Fibroblast of gingiva (primary cell): Measurements from ENCODE around the gene MYO3B.
A peak's percentile ranks its signal among the peaks of the same experiment; 100 is the strongest.

ENCODE experiments used
- DNase-seq: peaks from one replicate; pipeline ENCODE4 v3.0.0-alpha.2; 2011; ENCODE audit warnings: low read depth

The MYO3B gene

GRCh38 chr2:170161516-170162270, 16.3 kb upstream of the MYO3B start:
- DNase-seq: peak; percentile 22

GRCh38 chr2:170162271-170162632, 15.7 kb upstream of the MYO3B start:
- DNase-seq: no peak

DNA sequence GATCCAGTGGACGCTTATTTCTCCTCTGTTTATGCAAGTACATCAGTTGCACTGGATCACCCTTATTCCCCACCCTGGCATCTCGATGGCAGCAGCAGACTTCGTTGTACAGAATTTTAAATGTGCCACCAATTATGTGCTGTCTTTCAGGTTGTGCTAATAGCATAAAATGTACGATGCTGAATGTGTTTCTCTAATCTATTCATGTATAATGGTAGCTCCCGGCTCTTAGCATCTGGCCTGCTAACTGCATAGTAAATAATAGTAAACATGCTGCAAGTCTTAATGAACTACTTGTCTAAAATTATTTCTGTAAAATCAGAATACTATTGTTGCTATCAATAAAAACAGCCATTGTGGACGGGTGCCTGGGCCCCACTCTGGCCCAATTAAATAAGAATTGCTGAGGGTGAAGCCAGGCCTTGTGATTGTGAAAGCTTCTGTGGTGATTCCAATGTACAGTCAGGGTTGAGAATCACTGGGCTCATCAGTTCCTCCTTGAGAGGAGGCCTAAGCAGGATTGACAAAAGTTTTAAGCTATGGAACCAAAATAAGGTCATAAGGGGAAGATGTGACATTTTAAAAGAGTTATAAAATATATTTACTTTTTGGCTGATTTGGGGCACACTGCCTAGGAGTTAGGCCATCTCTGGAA, 14.4 kb upstream of the MYO3B start:
- DNase-seq: peak; percentile 22

DNA sequence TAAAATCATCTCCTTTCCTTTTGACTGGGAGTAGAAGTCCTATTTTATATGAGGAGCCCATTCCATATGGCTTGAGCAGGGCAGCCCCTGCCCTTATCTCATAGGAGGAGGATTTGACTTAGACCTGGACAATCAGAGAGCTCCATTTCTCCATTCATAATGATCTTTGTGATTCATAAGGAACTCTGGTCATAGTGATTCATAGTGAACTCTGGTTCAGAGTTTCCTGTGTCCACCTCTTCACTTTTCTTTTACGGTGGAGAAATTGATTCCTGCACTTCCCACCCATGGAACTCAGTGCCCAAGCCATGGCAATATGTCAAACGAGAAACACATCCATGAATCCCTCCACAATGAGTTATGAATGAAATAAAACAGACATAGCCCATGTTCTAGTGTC, 12.8 kb upstream of the MYO3B start:
- DNase-seq: no peak

DNA sequence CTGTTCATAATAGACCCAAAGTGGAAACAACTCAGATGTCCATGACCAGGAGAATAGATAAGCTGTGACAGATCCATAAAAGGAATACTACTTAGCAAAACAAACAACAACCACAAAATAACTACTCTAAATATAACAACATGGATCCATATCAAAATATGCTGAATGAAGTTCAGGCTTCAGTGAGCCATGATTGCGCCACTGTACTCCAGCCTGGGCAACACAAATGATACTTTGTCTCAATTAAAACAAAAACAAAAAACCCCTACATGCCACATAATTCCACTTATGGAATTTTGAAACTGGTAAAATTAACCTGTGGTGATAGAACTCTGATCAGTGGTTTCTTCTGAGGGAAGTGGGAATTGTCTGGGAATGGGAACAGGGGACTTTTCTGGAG, 11.2 kb upstream of the MYO3B start:
- DNase-seq: no peak

DNA sequence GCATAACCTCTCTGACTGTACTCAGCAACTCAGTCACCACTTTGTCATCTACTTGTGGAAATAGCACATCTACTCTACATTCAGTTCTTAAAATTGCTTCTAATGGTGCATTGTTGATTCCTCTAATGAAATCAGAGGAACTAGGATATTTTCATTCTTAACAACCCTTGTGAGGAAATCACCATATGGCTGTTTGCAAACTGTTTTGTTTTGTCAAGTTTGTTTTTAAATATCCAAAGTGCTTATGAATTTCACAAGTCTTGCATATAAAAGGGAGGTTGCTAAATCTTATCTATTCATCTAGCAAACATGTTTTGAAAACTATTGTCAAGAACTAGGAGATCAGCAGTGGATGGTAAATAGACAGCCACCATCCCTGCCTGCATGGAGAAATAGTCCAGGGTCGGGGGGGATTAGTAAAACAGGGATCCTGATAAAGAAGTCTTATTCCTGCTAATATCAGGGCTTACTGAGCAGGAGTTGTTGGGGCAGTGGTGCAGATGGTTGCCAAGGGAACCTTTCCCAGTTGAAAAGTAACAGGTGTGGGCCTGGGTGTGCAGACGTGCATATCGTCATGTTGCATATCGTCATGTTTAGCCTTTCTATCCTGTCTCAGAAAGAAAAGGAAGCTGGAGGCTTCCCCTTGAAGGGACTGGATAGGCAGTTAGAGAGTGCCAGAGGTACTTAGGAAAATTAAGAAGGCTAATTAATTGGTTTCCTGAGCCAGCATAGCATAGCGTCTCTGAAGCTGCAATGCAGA, 7.5 kb upstream of the MYO3B start:
- peak; percentile 39 for DNase-seq

GRCh38 chr2:170176212-170176611, 1.7 kb upstream of the MYO3B start:
- no peak for DNase-seq

DNA sequence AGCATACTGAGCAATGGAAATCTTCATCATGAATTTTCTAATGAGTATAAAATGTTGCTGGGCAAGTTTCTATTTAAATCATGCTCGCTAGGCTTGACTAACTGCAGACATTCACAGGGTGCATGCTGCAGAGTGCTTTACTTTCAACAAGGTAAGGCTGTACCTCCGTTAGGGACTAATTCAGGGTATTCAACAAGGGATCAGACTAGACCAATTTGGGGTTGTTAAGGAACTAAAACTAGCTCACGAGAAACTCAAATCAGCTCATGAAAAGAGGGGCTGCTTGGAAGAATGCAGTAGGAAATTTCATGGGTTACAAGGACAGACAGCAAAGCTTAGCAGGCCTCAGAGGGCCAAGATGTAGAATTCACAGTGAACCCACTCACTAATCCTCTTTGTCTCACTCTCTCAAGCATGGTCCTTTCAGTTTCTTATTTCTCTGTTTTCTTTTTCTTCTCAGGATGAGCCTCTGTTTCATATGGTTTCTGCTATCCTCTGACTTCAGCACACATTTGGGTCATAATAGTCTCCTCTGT, 2.2 kb downstream of the MYO3B start:
- no peak for DNase-seq

DNA sequence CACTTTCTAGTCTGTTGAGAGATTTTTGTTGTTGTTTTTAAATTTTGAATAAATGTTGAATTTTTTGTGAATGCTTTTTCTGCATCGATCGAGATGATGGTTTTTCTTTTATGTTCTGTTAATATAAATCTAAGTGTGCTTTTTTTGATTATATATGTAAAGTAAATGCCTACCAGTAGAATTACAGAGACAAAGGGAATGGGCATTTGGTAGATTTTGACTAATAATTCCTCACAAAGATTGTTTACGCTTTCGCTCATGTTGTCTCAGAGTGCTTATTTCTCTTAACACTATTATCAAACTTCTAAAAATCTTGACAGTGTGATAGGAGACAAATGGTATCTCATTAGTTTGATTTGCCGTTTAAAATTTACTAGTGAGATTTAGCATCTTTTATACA, 3.7 kb downstream of the MYO3B start:
- DNase-seq: no peak

- no peak for DNase-seq
These were observed 7.4 kb downstream of the MYO3B start for GRCh38 chr2:170185319-170185718.

- no peak for DNase-seq
These were observed 11.8 kb downstream of the MYO3B start for GRCh38 chr2:170189757-170190156.

- DNase-seq: no peak
These were observed 12.2 kb downstream of the MYO3B start for GRCh38 chr2:170190172-170190571.

GRCh38 chr2:170191166-170191866, 13.4 kb downstream of the MYO3B start:
- no peak for DNase-seq

DNA sequence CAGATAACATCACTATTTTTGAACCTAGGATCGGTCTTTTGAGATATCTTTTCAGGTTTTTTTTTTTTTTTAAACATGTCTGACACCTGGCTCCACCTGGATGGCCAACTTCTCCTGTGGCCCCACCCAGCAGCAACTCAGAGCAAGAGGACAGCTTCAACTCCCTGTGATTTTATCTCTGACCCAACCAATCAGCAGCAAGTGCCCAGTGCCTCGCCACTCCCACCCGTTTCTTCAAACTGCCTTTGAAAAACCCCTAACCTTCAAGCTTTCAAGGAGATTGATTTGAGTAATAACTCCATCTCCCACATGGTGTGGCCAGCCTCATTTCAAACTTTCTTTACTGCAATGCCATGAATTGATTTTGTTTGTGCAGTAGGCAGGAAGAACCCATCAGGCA, 19.0 kb downstream of the MYO3B start:
- DNase-seq: no peak

DNA sequence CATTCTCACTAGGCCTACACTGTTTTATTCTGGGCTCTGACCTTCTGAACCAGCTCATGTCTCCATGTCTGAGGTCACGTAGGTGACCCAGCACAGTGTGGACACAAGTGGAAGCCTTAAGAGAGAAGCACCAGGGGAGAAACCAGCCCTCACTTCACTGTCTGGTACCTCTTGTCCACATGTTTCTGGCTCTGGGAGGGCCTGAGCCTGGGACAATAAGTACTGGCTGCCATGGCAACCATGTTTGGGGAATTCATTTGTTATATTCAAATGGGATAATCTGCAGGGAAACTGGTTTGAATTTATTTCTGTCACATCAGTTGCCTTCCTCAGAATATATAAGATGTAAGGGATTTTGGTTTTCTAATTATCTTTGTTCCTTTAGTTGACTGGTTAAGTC, 23.3 kb downstream of the MYO3B start:
- DNase-seq: no peak

DNA sequence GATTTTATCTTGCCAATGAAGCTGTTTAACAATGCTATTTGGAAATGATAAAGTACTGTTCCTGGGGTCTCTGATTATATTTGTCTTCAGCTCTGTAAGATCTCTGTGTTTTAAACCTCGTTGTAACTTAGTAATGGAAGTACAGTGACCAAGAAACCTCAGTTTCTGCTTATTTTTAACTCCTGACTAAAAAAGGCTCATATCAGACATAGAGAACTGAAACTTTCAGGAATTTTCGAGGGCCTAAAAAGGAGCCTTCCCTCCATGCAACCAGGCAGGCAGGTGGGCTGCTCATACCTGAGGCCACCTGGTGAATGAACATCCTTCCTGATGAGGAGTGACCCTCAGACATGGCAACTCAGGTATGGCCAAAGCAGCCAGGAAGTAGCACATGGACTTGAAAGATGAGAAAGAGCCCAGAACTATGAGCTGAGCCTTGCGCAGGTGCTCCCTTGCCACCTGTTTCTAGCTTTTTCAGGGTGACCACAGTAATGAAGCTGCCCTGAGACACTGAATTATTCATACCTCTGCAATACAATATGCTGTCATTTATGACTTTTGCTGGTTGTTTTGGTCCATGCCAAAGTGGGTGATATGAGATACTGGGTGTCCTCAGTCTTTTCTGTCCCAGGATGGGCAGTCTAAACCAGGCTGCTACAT, 23.9 kb downstream of the MYO3B start:
- no peak for DNase-seq

- DNase-seq: no peak
These were observed 24.5 kb downstream of the MYO3B start for GRCh38 chr2:170202437-170202836.

GRCh38 chr2:170204298-170204951, 26.5 kb downstream of the MYO3B start:
- no peak for DNase-seq

GRCh38 chr2:170206246-170206645, 28.3 kb downstream of the MYO3B start:
- DNase-seq: no peak

- DNase-seq: no peak
These were observed 29.0 kb downstream of the MYO3B start for GRCh38 chr2:170206805-170207407.

DNA sequence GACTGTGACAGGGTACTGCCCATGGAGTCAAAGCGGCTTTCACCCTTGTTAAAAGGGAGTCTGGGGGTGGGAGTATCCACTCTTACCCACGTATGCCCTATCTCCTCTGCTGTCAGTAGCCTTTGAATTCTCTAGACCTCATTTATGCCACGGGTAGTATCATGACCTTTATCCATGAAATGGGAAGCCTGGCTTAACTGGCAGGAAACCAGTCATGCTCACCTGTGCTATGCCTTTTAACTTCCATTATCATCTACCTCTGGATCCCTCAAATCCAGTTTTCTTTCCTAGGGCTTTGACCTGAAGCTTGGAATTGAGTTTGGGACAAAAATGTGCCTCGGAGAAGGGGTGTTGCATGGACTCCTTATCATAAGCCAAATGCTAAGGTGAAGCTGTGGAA, 30.0 kb downstream of the MYO3B start:
- no peak for DNase-seq
